Lower lobe of right lung (tissue), 2 donors: ENCODE data around the gene ALDH1L1. TPM values are rescaled to one million over a fixed set of nuclear protein-coding genes. Genes with fewer than 3 reads are reported as not detected.

Source experiments
- ATAC-seq, 2 donors: fragments of 200-7000 bp; cut with Tn5 transposase; one replicate each; pipeline ENCODE4 v1.9.1; 2020 to 2022; ENCODE audit warnings: mild to moderate bottlenecking in 2 of 2, moderate library complexity in 2 of 2
- DNase-seq: peaks from one replicate; pipeline ENCODE4 v3.0.0-alpha.2; 2020
- H3K27ac ChIP-seq: fragments of 200-600 bp; one replicate; pipeline ENCODE4 v1.8.0; 2022
- H3K27me3 ChIP-seq: fragments of 200-600 bp; one replicate; pipeline ENCODE4 v1.8.0; 2022; ENCODE audit warnings: low read depth
- H3K36me3 ChIP-seq: fragments of 200-600 bp; one replicate; pipeline ENCODE4 v1.8.0; 2022; ENCODE audit warnings: mild to moderate bottlenecking
- H3K4me1 ChIP-seq: fragments of 200-600 bp; one replicate; pipeline ENCODE4 v1.8.0; 2022
- H3K4me3 ChIP-seq: fragments of 200-600 bp; one replicate; pipeline ENCODE4 v1.8.0; 2022; ENCODE audit warnings: mild to moderate bottlenecking
- H3K9me3 ChIP-seq: fragments of 200-600 bp; one replicate; pipeline ENCODE4 v1.8.0; 2022
- CTCF ChIP-seq: fragments of 200-600 bp; IDR thresholded peaks from one replicate; pipeline ENCODE4 v1.8.0; 2022; ENCODE audit warnings: antibody characterized with exemption, mild to moderate bottlenecking
- intact Hi-C: fragments of 100-400 bp; cut with DNase I; formaldehyde crosslinking; loops from one replicate; pipeline ENCODE4 v1.11.0; 2022
- total RNA-seq: library from RNA; stranded (reverse); fragmentation: NEBNext Ultra II Directional; extraction: Animal tissue kit (Norgen Biotek cat#: 25700); gene quantifications from one replicate; pipeline ENCODE4 v1.2.1, GENCODE V29; 2021
- donor health status: DM: no; HTN: yes; CAD: no; lungs with severe emphysema.

ALDH1L1 gene
- total RNA-seq, 1 donor from 2014 or later, result 2.8 TPM

- Histone ChIP-seq H3K4me1 (no peaks in the 10 kb centered on the region), H3K27ac (no peak overlapping the region), H3K4me3 (no peak overlapping the region), H3K27me3 (no peaks in the 10 kb centered on the region), H3K36me3 (no peaks in the 10 kb centered on the region), H3K9me3 (no peaks in the 10 kb centered on the region)
- ATAC-seq (no peak), DNase-seq (no peak)
- no peak for TF ChIP-seq CTCF
- intact Hi-C loops, result no loop called here
These were observed 14.4 kb upstream of the ALDH1L1 start for GRCh38 chr3:126194713-126195305.

DNA sequence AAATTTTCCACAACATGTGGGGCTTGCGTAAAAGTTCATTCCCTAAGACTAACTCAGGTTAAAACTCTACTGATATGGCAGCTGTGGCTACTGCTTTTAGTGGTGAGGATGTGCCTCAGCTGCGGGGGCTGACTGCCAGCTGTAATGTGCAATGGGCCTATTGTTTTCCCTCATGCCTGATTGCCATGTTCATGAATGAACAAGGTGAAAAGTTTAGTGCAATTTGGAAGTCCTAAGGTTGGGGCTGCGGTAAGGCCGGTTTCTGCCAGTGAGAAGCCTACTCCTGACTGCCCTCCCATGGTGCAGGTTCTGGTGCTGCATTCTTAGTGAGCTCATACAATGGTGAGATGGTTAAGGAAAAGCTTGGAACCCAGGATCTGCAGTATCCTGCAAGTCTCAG lies 10.9 kb upstream of the ALDH1L1 start:
- Histone ChIP-seq H3K4me3 (no peak overlapping the region), H3K4me1 (no peaks in the 10 kb centered on the region), H3K27ac (no peak overlapping the region), H3K36me3 (no peaks in the 10 kb centered on the region), H3K9me3 (no peaks in the 10 kb centered on the region), H3K27me3 (no peaks in the 10 kb centered on the region)
- intact Hi-C loops, result no loop called here
- TF ChIP-seq CTCF, result no peak
- no peak for ATAC-seq
- DNase-seq, result no peak

DNA sequence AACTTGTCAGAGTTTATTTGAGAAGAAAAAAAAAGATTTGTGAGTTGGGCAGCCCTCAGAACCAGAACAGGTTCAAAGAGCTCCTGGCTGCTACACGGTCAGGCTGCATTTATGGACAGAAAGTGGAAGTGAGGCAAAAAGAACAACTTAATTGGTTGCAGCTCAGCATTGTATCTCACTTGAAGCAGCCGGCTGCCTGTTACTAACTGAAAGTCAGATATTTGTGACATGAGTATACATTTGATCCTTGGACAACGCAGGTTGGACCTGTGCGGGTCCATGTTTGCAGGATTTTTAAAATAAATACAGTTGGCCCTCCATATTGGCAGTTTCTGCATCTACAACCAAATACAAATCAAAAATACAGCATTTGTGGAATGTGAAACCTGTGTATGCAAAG lies 7.5 kb upstream of the ALDH1L1 start:
- DNase-seq (no peak), ATAC-seq (no peak)
- H3K4me1 ChIP-seq, result no peaks in the 10 kb centered on the region
- H3K27me3 ChIP-seq, result no peaks in the 10 kb centered on the region
- H3K36me3 ChIP-seq, result no peaks in the 10 kb centered on the region
- H3K4me3 ChIP-seq, result no peak overlapping the region
- intact Hi-C loops, result no loop called here
- no peaks in the 10 kb centered on the region for H3K9me3 ChIP-seq
- TF ChIP-seq CTCF, result no peak
- H3K27ac ChIP-seq, result no peak overlapping the region

DNA sequence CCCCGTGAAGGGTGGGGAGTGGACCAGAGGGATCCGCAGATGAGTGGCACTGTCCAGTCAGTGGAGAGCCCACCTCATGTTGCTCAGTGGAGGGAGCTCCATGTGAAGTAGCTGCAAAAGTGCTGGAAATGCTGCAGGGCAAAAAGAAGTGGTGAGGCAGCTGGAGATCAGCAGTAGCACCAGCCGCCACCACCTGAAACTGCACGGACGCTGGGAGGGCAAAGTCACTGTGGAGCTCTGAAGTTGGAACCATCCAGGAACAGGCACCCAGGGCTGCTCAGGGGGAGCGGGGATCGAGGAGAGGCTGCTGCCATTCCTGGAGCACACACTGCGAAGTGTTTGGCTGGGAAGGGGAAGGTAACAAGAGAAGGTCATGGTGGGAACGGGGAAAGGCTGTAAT lies 6.4 kb upstream of the ALDH1L1 start:
- Histone ChIP-seq H3K9me3 (no peaks in the 10 kb centered on the region), H3K27me3 (peaks cover 1% of the 10 kb centered on the region), H3K4me1 (no peaks in the 10 kb centered on the region), H3K27ac (no peak overlapping the region), H3K36me3 (no peaks in the 10 kb centered on the region), H3K4me3 (no peak overlapping the region)
- no peak for DNase-seq
- intact Hi-C loops, result no loop called here
- no peak for ATAC-seq
- TF ChIP-seq CTCF, result no peak

- H3K27me3 ChIP-seq, result peaks cover 6% of the 10 kb centered on the region
- H3K27ac ChIP-seq, result no peak overlapping the region
- no peak for TF ChIP-seq CTCF
- intact Hi-C loops, result no loop called here
- no peaks in the 10 kb centered on the region for H3K9me3 ChIP-seq
- H3K36me3 ChIP-seq, result no peaks in the 10 kb centered on the region
- peaks cover under 1% of the 10 kb centered on the region for H3K4me1 ChIP-seq
- ATAC-seq (no peak), DNase-seq (no peak)
- H3K4me3 ChIP-seq, result no peak overlapping the region
These were observed 5.9 kb upstream of the ALDH1L1 start for GRCh38 chr3:126186271-126186670.
